Measurements from ENCODE around the gene ANKS6.

ANKS6 gene

DNA sequence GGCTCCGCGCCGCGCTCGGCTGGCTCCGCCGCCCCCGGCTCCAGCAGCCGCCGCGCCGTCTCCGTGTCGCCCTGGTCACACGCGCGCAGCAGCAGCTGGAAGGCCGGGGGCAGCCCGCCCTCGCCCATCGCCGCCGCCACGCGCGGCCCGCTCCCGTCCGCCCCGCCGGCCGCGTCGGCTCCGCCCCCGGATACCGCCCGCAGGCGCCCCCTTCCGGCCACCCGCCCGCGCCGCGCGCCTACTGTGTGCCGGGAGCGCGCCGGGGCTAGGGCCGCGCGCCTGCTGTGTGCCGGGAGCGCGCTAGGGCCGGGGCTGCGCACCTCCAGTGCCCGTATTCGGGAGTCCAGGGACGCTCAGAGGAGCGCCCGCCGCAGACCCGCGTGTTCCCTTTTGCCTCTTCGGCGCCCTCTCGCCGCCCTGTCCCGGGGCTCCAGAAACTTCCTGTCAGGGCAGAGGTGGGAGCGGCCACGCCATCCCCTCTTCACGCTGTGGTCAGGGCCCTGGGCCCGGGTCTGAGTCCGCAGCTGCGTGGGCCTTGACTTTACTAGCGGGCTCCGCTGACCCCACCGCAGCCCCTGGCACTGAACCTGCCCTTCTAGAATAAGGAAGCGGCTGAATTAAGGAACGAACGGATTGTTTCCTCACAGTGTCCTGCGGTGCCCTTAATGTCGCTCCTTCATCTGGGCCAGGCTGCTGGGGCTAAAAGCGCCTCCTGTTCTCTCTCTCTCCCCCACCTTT lies at the start of gene ANKS6:
ANKS6 (minus strand) TSS at position 192 of the 738 bp plus-strand sequence; CDS start at position 128, 64 bp downstream.
- H3K4me3 ChIP-seq (ENCODE audit: low read depth in 1 of 5, low read length in 5 of 5) = peak within 1 kb of the TSS; percentile 71 to 83 (median 73)
- H3K9ac ChIP-seq (ENCODE audit: low read length in 5 of 5) = peak within 1 kb of the TSS in 4 of 5 donors; percentile 70 to 81 (median 80)
- H3K27me3 ChIP-seq (ENCODE audit: control insufficient read depth in 5 of 5, insufficient read depth in 4 of 5, low read length in 5 of 5) = no peaks in the 10 kb centered on the region
- peaks cover 0 to 23% (median 20%) of the 10 kb centered on the region in 5 donors for H3K4me1 ChIP-seq (ENCODE audit: control insufficient read depth in 5 of 5, insufficient read depth in 5 of 5, low read length in 5 of 5)
- peak within 1 kb of the TSS; percentile 37 for H3K27ac ChIP-seq (ENCODE audit: low read depth, low read length)
- peaks cover 0 to 5% (median 0%) of the 10 kb centered on the region in 5 donors for H3K9me3 ChIP-seq (ENCODE audit: control insufficient read depth in 5 of 5, low read length in 5 of 5)
- H3K36me3 ChIP-seq (ENCODE audit: control insufficient read depth in 5 of 5, insufficient read depth in 5 of 5, low read length in 5 of 5) = no peaks in the 10 kb centered on the region

DNA sequence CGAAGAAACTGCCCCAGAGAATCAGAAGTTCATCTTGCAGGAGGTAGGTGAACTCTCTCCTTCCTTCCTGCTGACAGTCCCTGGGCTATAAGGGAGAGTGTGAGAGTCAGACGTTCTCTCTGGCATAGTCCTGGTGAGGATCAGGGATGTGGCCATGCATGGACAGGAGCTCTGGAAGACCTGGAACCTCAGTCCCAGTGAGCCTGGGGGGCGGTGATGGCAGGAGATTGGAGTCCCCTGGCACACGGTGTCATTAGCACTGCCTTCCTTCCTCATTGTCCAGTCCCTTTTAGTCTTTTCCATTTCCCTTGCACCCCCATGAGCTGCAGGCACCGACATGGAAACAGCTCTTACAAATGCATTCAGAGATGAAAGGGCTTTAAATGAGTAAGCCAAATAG lies 49.7 kb upstream of the ANKS6 start:
- no peak overlapping the region for H3K9ac ChIP-seq (ENCODE audit: low read length in 5 of 5)
- H3K4me1 ChIP-seq (ENCODE audit: control insufficient read depth in 5 of 5, insufficient read depth in 5 of 5, low read length in 5 of 5) = peaks cover 0 to 5% (median 4%) of the 10 kb centered on the region in 5 donors
- no peak overlapping the region for H3K4me3 ChIP-seq (ENCODE audit: low read depth in 1 of 5, low read length in 5 of 5)
- peaks cover 0 to 4% (median 0%) of the 10 kb centered on the region in 5 donors for H3K36me3 ChIP-seq (ENCODE audit: control insufficient read depth in 5 of 5, insufficient read depth in 5 of 5, low read length in 5 of 5)
- H3K27me3 ChIP-seq (ENCODE audit: control insufficient read depth in 5 of 5, insufficient read depth in 4 of 5, low read length in 5 of 5) = peaks cover 0 to 3% (median 0%) of the 10 kb centered on the region in 5 donors
- H3K9me3 ChIP-seq (ENCODE audit: control insufficient read depth in 5 of 5, low read length in 5 of 5) = no peaks in the 10 kb centered on the region
- no peak overlapping the region for H3K27ac ChIP-seq (ENCODE audit: low read depth, low read length)

- peaks cover 0 to 3% (median 0%) of the 10 kb centered on the region in 5 donors for H3K27me3 ChIP-seq (ENCODE audit: control insufficient read depth in 5 of 5, insufficient read depth in 4 of 5, low read length in 5 of 5)
- no peak overlapping the region for H3K9ac ChIP-seq (ENCODE audit: low read length in 5 of 5)
- H3K27ac ChIP-seq (ENCODE audit: low read depth, low read length) = no peak overlapping the region
- no peak overlapping the region for H3K4me3 ChIP-seq (ENCODE audit: low read depth in 1 of 5, low read length in 5 of 5)
- H3K9me3 ChIP-seq (ENCODE audit: control insufficient read depth in 5 of 5, low read length in 5 of 5) = no peaks in the 10 kb centered on the region
- peaks cover 0 to 4% (median 0%) of the 10 kb centered on the region in 5 donors for H3K36me3 ChIP-seq (ENCODE audit: control insufficient read depth in 5 of 5, insufficient read depth in 5 of 5, low read length in 5 of 5)
- no peaks in the 10 kb centered on the region for H3K4me1 ChIP-seq (ENCODE audit: control insufficient read depth in 5 of 5, insufficient read depth in 5 of 5, low read length in 5 of 5)
These were observed 46.2 kb upstream of the ANKS6 start for GRCh38 chr9:98842510-98842909.

DNA sequence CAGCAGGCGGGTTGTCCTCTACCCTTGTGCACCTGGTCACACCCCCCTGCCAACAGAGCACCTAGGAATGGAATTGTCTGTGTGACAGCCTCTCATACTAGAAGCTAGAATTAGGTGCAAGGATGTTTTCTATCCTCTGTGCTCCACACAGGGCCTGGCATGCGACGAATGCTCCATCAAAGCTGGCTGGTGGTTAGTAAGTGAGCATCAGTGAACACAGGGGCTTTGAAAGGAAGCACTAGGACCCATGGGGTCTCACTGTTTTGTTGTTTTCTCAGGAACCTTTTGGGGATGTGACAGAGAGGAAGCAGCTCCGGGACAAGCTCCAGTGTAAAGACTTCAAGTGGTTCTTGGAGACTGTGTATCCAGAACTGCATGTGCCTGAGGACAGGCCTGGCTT lies 43.4 kb upstream of the ANKS6 start:
- H3K9ac ChIP-seq (ENCODE audit: low read length in 5 of 5) = no peak overlapping the region
- peaks cover 0 to 2% (median 0%) of the 10 kb centered on the region in 5 donors for H3K36me3 ChIP-seq (ENCODE audit: control insufficient read depth in 5 of 5, insufficient read depth in 5 of 5, low read length in 5 of 5)
- H3K27ac ChIP-seq (ENCODE audit: low read depth, low read length) = no peak overlapping the region
- H3K9me3 ChIP-seq (ENCODE audit: control insufficient read depth in 5 of 5, low read length in 5 of 5) = no peaks in the 10 kb centered on the region
- no peaks in the 10 kb centered on the region for H3K27me3 ChIP-seq (ENCODE audit: control insufficient read depth in 5 of 5, insufficient read depth in 4 of 5, low read length in 5 of 5)
- H3K4me1 ChIP-seq (ENCODE audit: control insufficient read depth in 5 of 5, insufficient read depth in 5 of 5, low read length in 5 of 5) = peaks cover 0 to 2% (median 0%) of the 10 kb centered on the region in 5 donors
- H3K4me3 ChIP-seq (ENCODE audit: low read depth in 1 of 5, low read length in 5 of 5) = no peak overlapping the region

GRCh38 chr9:98838868-98839565 lies 42.7 kb upstream of the ANKS6 start:
- no peaks in the 10 kb centered on the region for H3K27me3 ChIP-seq (ENCODE audit: control insufficient read depth in 5 of 5, insufficient read depth in 4 of 5, low read length in 5 of 5)
- H3K4me3 ChIP-seq (ENCODE audit: low read depth in 1 of 5, low read length in 5 of 5) = no peak overlapping the region
- no peak overlapping the region for H3K9ac ChIP-seq (ENCODE audit: low read length in 5 of 5)
- H3K36me3 ChIP-seq (ENCODE audit: control insufficient read depth in 5 of 5, insufficient read depth in 5 of 5, low read length in 5 of 5) = no peaks in the 10 kb centered on the region
- peaks cover 0 to 2% (median 0%) of the 10 kb centered on the region in 5 donors for H3K4me1 ChIP-seq (ENCODE audit: control insufficient read depth in 5 of 5, insufficient read depth in 5 of 5, low read length in 5 of 5)
- no peak overlapping the region for H3K27ac ChIP-seq (ENCODE audit: low read depth, low read length)
- H3K9me3 ChIP-seq (ENCODE audit: control insufficient read depth in 5 of 5, low read length in 5 of 5) = no peaks in the 10 kb centered on the region

DNA sequence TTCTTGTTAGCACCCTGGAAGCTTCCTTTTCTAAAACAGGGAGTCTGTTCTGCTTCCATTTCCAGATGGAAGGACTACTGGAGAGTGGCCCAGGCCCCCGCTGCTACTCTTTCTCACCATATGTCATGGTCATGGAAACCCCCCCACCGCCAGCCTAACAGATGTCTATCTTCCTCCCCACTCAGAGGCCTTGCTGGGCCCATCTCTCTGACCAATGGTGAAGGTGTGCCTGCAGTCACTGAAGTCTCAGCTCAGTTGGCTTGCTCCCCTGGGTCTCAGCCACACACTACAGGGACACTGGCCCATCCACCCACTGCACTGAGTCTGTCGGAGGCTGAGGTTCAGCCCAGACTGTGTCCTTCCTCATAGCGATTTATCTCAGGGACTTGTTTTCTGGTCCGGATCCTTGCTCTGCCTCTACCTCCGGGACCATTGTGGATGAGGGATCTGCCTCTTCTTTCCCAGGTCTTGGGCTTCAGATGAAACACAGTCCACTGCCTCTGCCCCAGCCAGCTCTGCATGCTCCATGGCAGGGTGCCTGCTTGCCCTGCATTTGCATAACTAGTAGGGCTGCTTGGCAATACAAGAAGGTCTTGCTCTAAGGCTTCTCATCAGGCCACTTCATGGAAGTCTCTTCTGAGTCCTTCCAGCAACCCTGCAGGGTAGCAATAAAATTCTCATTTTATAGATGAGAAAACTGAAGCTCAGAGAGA lies 42.0 kb upstream of the ANKS6 start:
- H3K4me3 ChIP-seq (ENCODE audit: low read depth in 1 of 5, low read length in 5 of 5) = no peak overlapping the region
- H3K36me3 ChIP-seq (ENCODE audit: control insufficient read depth in 5 of 5, insufficient read depth in 5 of 5, low read length in 5 of 5) = no peaks in the 10 kb centered on the region
- no peak overlapping the region for H3K9ac ChIP-seq (ENCODE audit: low read length in 5 of 5)
- no peaks in the 10 kb centered on the region for H3K27me3 ChIP-seq (ENCODE audit: control insufficient read depth in 5 of 5, insufficient read depth in 4 of 5, low read length in 5 of 5)
- no peaks in the 10 kb centered on the region for H3K9me3 ChIP-seq (ENCODE audit: control insufficient read depth in 5 of 5, low read length in 5 of 5)
- no peak overlapping the region for H3K27ac ChIP-seq (ENCODE audit: low read depth, low read length)
- peaks cover under 1 to 3% (median 2%) of the 10 kb centered on the region in 5 donors for H3K4me1 ChIP-seq (ENCODE audit: control insufficient read depth in 5 of 5, insufficient read depth in 5 of 5, low read length in 5 of 5)

- no peak overlapping the region for H3K4me3 ChIP-seq (ENCODE audit: low read depth in 1 of 5, low read length in 5 of 5)
- H3K9me3 ChIP-seq (ENCODE audit: control insufficient read depth in 5 of 5, low read length in 5 of 5) = no peaks in the 10 kb centered on the region
- H3K4me1 ChIP-seq (ENCODE audit: control insufficient read depth in 5 of 5, insufficient read depth in 5 of 5, low read length in 5 of 5) = peaks cover 2 to 6% (median 5%) of the 10 kb centered on the region in 5 donors
- no peak overlapping the region for H3K9ac ChIP-seq (ENCODE audit: low read length in 5 of 5)
- H3K27me3 ChIP-seq (ENCODE audit: control insufficient read depth in 5 of 5, insufficient read depth in 4 of 5, low read length in 5 of 5) = no peaks in the 10 kb centered on the region
- H3K27ac ChIP-seq (ENCODE audit: low read depth, low read length) = no peak overlapping the region
- no peaks in the 10 kb centered on the region for H3K36me3 ChIP-seq (ENCODE audit: control insufficient read depth in 5 of 5, insufficient read depth in 5 of 5, low read length in 5 of 5)
These were observed 41.2 kb upstream of the ANKS6 start for GRCh38 chr9:98837516-98837915.

- Histone ChIP-seq H3K4me3 (ENCODE audit: low read depth in 1 of 5, low read length in 5 of 5) (no peak overlapping the region), H3K27me3 (ENCODE audit: control insufficient read depth in 5 of 5, insufficient read depth in 4 of 5, low read length in 5 of 5) (no peaks in the 10 kb centered on the region), H3K4me1 (ENCODE audit: control insufficient read depth in 5 of 5, insufficient read depth in 5 of 5, low read length in 5 of 5) (peaks cover 2 to 6% (median 5%) of the 10 kb centered on the region in 5 donors), H3K9me3 (ENCODE audit: control insufficient read depth in 5 of 5, low read length in 5 of 5) (no peaks in the 10 kb centered on the region), H3K27ac (ENCODE audit: low read depth, low read length) (no peak overlapping the region), H3K9ac (ENCODE audit: low read length in 5 of 5) (no peak overlapping the region), H3K36me3 (ENCODE audit: control insufficient read depth in 5 of 5, insufficient read depth in 5 of 5, low read length in 5 of 5) (no peaks in the 10 kb centered on the region)
These were observed 39.9 kb upstream of the ANKS6 start for GRCh38 chr9:98836206-98836605.

DNA sequence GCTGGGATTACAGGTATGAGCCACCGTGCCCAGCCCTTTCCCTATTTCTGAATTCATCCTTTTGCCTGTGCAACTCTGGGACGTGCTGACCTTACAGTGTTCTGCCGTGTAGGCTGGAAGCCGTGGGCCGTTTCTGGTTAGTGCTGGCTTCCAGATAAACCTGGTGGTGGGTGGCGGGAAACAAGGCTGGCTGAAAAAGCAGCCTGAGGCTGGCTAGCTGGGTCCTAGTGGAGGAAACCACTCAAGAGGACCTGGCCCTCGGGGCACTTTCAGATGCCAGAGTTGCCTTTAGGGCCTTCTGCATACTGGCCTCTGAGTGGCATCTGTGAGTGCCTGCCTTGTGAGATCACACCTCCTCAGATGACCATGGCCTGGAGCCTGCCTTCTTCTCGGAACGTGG lies 38.0 kb upstream of the ANKS6 start:
- H3K9ac ChIP-seq (ENCODE audit: low read length in 5 of 5) = no peak overlapping the region
- H3K4me3 ChIP-seq (ENCODE audit: low read depth in 1 of 5, low read length in 5 of 5) = no peak overlapping the region
- H3K27ac ChIP-seq (ENCODE audit: low read depth, low read length) = no peak overlapping the region
- H3K36me3 ChIP-seq (ENCODE audit: control insufficient read depth in 5 of 5, insufficient read depth in 5 of 5, low read length in 5 of 5) = no peaks in the 10 kb centered on the region
- H3K9me3 ChIP-seq (ENCODE audit: control insufficient read depth in 5 of 5, low read length in 5 of 5) = no peaks in the 10 kb centered on the region
- no peaks in the 10 kb centered on the region for H3K27me3 ChIP-seq (ENCODE audit: control insufficient read depth in 5 of 5, insufficient read depth in 4 of 5, low read length in 5 of 5)
- peaks cover 2 to 6% (median 5%) of the 10 kb centered on the region in 5 donors for H3K4me1 ChIP-seq (ENCODE audit: control insufficient read depth in 5 of 5, insufficient read depth in 5 of 5, low read length in 5 of 5)

Measured in subcutaneous abdominal adipose tissue (tissue), 5 donors.